Measurements from ENCODE around the gene TYMS.

DNA sequence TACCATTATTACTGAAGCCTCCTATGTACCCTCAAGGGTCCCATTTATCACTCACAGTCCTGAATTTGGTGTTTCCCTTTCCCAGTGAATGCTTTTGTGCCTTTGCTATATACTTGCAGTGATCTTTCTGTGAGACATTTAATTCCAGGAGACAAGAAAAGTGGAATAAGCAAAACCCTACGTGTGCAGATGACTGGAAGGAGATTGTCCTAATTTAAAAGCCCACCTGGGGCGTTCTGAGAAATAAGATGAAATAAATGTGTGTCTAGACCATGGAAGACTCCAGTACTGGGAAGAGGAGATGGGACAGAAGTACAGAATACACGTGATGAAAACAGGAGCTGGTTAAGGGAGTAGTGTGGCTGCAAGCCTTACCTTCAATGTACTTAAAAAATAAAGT is 19.3 kb downstream of the TYMS start:
- TF ChIP-seq CTCF (IDR thresholded peaks at IDR 0.05) (no peak), POLR2A (IDR thresholded peaks at IDR 0.05) (no peak)

All from uterus (tissue), 2 donors.